Epithelial cell of proximal tubule (primary cell): ENCODE measurements around the gene MARF1. TPM values are rescaled to one million over a fixed set of nuclear protein-coding genes. Genes with fewer than 3 reads are reported as not detected.
"Not testable (repeated sequence)": the region's sequence is repeated elsewhere in the genome, so short reads cannot be mapped to it uniquely, and the experiment has no call there.

ENCODE experiments used
- DNase-seq: peaks from one replicate; pipeline ENCODE4 v3.0.0-alpha.2; 2011; ENCODE audit warnings: low read depth
- H3K4me3 ChIP-seq: 2 replicates; pipeline ENCODE4 v1.5.1; 2011; ENCODE audit warnings: low read depth, mild to moderate bottlenecking, low read length
- CTCF ChIP-seq: conservative IDR thresholded peaks from 2 replicates; pipeline ENCODE4 v1.5.1; 2012; ENCODE audit warnings: low read depth, mild to moderate bottlenecking, low read length
- total RNA-seq: library from RNA; depleted of rRNA; stranded (reverse); fragments of >200 nt; gene quantifications from 2 replicates; pipeline ENCODE4 v1.2.3, GENCODE V29; 2015

The MARF1 gene
- total RNA-seq, 1 donor from 2014 or later, result 9.5 TPM

GRCh38 chr16:15652293-15653001 lies 9.5 kb upstream of the MARF1 start:
- DNase-seq, result no peak
- no peak for TF ChIP-seq CTCF
- H3K4me3 ChIP-seq, result no peak overlapping the region

GRCh38 chr16:15650698-15651171 lies 7.8 kb upstream of the MARF1 start:
- peak overlapping the region; percentile 96 for H3K4me3 ChIP-seq
- DNase-seq, result no peak
- no peak for TF ChIP-seq CTCF

- no peak for TF ChIP-seq CTCF
- DNase-seq, result no peak
- H3K4me3 ChIP-seq, result peak within 1 kb of the TSS; percentile 96
These were observed 7.2 kb upstream of the MARF1 start, which contains the start of gene NDE1 for GRCh38 chr16:15650019-15650697. Gene NDE1 (plus strand): TSS chr16:15650245. CDS start chr16:15664779, 14,534 bp downstream.

GRCh38 chr16:15649727-15650018 lies 6.7 kb upstream of the MARF1 start:
- H3K4me3 ChIP-seq, result peak overlapping the region; percentile 96
- DNase-seq, result no peak
- no peak for TF ChIP-seq CTCF

GRCh38 chr16:15649311-15649710 lies 6.4 kb upstream of the MARF1 start:
- H3K4me3 ChIP-seq, result peak overlapping the region; percentile 96

GRCh38 chr16:15648135-15648730 lies 5.3 kb upstream of the MARF1 start:
- H3K4me3 ChIP-seq, result no peak overlapping the region
- TF ChIP-seq CTCF, result no peak
- no peak for DNase-seq

More at GRCh38 chr16:15649311-15649710, 6.4 kb upstream of the MARF1 start:
- not testable (repeated sequence) for DNase-seq

GRCh38 chr16:15647294-15648014 lies 4.5 kb upstream of the MARF1 start:
- no peak for DNase-seq
- H3K4me3 ChIP-seq, result no peak overlapping the region
- TF ChIP-seq CTCF, result no peak

GRCh38 chr16:15646557-15647293 lies 3.8 kb upstream of the MARF1 start:
- DNase-seq, H3K4me3 ChIP-seq: not testable (repeated sequence)

- DNase-seq, H3K4me3 ChIP-seq: not testable (repeated sequence)
These were observed 2.1 kb upstream of the MARF1 start for GRCh38 chr16:15644962-15645465.
